Measurements from ENCODE around the gene TRMT61A. TPM values are rescaled to one million over a fixed set of nuclear protein-coding genes. Genes with fewer than 3 reads are reported as not detected.

The TRMT61A gene
- total RNA-seq, 1 experiment from 2014 or later = 22.5 TPM

DNA sequence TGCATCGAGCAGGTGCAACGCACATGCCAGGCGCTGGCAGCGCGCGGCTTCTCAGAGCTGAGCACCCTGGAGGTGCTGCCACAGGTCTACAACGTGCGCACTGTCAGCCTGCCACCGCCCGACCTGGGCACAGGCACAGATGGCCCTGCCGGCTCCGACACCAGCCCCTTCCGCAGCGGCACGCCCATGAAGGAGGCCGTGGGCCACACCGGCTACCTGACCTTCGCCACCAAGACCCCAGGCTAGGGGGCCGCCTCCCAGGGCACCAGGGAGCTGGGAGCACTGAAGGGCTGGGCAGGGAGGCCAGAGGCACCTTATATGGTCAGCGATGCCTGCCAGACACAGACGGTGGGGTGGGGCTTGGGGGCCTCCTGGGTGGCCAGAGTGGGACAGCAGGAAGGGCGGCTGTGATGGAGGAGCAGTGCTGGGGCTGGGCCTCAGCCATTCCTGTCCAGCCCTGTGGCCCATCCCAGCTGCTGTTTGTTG, 5.6 kb downstream of the TRMT61A start:
- TF ChIP-seq, protein P1, sequence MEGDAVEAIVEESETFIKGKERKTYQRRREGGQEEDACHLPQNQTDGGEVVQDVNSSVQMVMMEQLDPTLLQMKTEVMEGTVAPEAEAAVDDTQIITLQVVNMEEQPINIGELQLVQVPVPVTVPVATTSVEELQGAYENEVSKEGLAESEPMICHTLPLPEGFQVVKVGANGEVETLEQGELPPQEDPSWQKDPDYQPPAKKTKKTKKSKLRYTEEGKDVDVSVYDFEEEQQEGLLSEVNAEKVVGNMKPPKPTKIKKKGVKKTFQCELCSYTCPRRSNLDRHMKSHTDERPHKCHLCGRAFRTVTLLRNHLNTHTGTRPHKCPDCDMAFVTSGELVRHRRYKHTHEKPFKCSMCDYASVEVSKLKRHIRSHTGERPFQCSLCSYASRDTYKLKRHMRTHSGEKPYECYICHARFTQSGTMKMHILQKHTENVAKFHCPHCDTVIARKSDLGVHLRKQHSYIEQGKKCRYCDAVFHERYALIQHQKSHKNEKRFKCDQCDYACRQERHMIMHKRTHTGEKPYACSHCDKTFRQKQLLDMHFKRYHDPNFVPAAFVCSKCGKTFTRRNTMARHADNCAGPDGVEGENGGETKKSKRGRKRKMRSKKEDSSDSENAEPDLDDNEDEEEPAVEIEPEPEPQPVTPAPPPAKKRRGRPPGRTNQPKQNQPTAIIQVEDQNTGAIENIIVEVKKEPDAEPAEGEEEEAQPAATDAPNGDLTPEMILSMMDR (conservative IDR thresholded peaks at IDR 0.05) = no peak
- no peak for TF ChIP-seq EZH2 (IDR thresholded peaks at IDR 0.05; ENCODE audit: low read depth)
- intact Hi-C loops (cut with micrococcal nuclease; ENCODE audit: unreplicated experiment) = no loop called here
- Histone ChIP-seq H2AFZ (no peak overlapping the region), H3K4me3 (no peak overlapping the region), H3K27me3 (ENCODE audit: insufficient read depth, low read depth) (no peaks in the 10 kb centered on the region), H3K27ac (no peak overlapping the region), H3F3A (ENCODE audit: insufficient read depth, low read depth) (peaks cover 37% of the 10 kb centered on the region), H3K4me2 (no peak overlapping the region), H3K79me2 (ENCODE audit: low read depth) (peaks cover 26% of the 10 kb centered on the region), H3K4me1 (replicated peaks; ENCODE audit: insufficient read depth) (peaks cover 30% of the 10 kb centered on the region), H3K36me3 (ENCODE audit: low read depth) (peaks cover 18% of the 10 kb centered on the region; the same call in 1 of the 2 replicates), H3K9me2 (ENCODE audit: insufficient read depth) (no peaks in the 10 kb centered on the region), H3K9me3 (ENCODE audit: insufficient read depth, low read depth) (no peaks in the 10 kb centered on the region), H4K20me1 (ENCODE audit: insufficient read depth) (peaks cover 67% of the 10 kb centered on the region)
- BruUV-seq (replicated peaks) = no TSS peak
- DNase-seq = no peak
- CTCF ChIA-PET = no interaction called here
- POLR2A ChIA-PET (ENCODE audit: unreplicated experiment) = interaction anchor here (0.6 kb wide), 1 partner anchor 743 kb away, joined by 3 read pairs; no protein-coding TSS in a partner anchor

DNA sequence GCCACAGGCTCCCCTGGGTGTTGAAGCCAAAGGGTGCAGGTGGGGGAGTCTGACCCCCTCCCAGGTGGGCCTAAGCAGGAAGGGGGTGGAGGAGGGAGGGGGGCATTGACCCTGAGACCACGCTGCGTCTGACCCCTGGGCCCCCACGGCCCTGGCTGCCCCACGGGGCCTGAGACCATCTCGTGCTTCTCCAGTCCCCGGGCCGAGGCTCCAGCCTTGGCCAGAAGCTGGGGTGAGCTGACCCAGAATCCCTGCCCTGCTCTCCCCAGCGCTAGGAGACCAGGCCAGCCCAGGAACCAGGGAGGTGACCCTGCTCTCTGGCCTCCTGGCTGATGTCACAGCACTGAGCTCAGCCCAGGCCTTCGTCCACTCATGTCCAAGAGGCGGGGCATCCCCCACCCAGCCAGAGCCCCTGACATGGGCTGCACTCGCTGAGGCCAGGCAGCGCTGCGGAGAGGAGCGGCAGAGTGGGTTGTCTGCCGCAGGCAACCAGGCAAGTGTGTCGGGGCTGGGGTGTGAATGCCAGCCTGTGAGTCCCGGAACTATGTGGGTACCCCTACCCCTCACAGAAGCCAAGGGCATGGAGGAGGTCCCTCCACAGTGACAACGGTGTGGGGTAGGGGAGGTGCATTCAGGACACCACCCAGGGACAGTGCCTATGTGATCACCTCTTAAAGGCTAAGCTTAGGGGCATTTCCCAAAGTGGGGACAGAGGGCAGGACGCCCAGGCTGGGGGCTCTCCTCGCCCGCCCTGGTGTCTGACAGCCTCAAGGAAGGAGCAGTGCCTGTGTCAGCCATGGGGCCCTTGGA, 6.3 kb downstream of the TRMT61A start:
- Histone ChIP-seq H3K4me3 (no peak overlapping the region), H3K4me2 (no peak overlapping the region), H3K27ac (no peak overlapping the region), H4K20me1 (ENCODE audit: insufficient read depth) (peaks cover 63% of the 10 kb centered on the region), H3K9me2 (ENCODE audit: insufficient read depth) (no peaks in the 10 kb centered on the region), H2AFZ (no peak overlapping the region), H3K9me3 (ENCODE audit: insufficient read depth, low read depth) (no peaks in the 10 kb centered on the region), H3K27me3 (ENCODE audit: insufficient read depth, low read depth) (no peaks in the 10 kb centered on the region), H3F3A (ENCODE audit: insufficient read depth, low read depth) (peaks cover 37% of the 10 kb centered on the region), H3K4me1 (replicated peaks; ENCODE audit: insufficient read depth) (peaks cover 30% of the 10 kb centered on the region), H3K36me3 (ENCODE audit: low read depth) (peaks cover 15% of the 10 kb centered on the region; the same call in 1 of the 2 replicates), H3K79me2 (ENCODE audit: low read depth) (peaks cover 20% of the 10 kb centered on the region)
- CTCF ChIA-PET = no interaction called here
- POLR2A ChIA-PET (ENCODE audit: unreplicated experiment) = no interaction called here
- TF ChIP-seq, protein P1 (conservative IDR thresholded peaks at IDR 0.05) = no peak
- no peak for TF ChIP-seq EZH2 (IDR thresholded peaks at IDR 0.05; ENCODE audit: low read depth)
- no TSS peak for BruUV-seq (replicated peaks)
- intact Hi-C loops (cut with micrococcal nuclease; ENCODE audit: unreplicated experiment) = no loop called here
- DNase-seq = no peak

DNA sequence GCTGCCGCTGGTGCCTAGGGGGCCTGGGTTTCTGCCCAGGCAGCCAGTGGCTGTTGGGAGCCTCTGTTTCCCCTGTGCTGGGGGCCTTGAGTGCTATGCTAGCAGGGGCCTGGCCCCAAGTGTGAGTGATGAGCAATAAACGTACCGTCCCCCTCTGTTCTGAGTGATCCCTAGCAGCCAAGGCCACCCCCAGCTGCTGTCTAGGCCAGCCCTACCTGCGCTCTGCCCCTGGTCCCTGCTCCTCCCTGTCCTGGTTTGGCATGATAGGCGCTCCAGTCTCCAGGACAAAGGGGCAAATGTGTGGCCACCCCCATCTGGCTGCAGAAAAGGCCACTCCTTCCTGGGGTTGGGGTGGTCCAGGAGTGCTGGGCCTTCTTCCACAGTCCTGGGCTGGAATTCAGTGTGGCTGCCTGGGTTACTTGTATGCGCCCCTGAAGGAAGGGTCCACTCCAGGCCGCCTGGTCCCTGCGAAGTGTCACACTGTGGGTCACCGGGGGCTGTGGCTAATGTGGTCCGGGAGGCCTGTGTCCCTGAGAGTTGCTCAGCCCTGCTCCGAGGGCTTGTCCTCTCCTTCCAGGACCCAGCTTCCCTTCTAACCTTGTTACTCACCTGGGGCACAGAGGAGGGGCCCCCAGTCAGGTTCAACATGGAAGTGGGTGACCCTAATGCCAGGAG, 7.0 kb downstream of the TRMT61A start:
- ChIA-PET CTCF (interaction anchor here (0.6 kb wide), 1 partner anchor 64 kb away, joined by 3 read pairs; no protein-coding TSS in a partner anchor), POLR2A (ENCODE audit: unreplicated experiment) (no interaction called here)
- H3K36me3 ChIP-seq (ENCODE audit: low read depth) = peaks cover 7% of the 10 kb centered on the region; the same call in 1 of the 2 replicates
- no peak overlapping the region for H3K27ac ChIP-seq
- H3F3A ChIP-seq (ENCODE audit: insufficient read depth, low read depth) = peaks cover 42% of the 10 kb centered on the region
- no peak for DNase-seq
- peaks cover 55% of the 10 kb centered on the region for H4K20me1 ChIP-seq (ENCODE audit: insufficient read depth)
- H3K4me3 ChIP-seq = no peak overlapping the region
- H3K79me2 ChIP-seq (ENCODE audit: low read depth) = peaks cover 12% of the 10 kb centered on the region
- no peaks in the 10 kb centered on the region for H3K9me2 ChIP-seq (ENCODE audit: insufficient read depth)
- H3K27me3 ChIP-seq (ENCODE audit: insufficient read depth, low read depth) = no peaks in the 10 kb centered on the region
- TF ChIP-seq, protein P1 (conservative IDR thresholded peaks at IDR 0.05) = no peak
- no peak for TF ChIP-seq EZH2 (IDR thresholded peaks at IDR 0.05; ENCODE audit: low read depth)
- no peak overlapping the region for H2AFZ ChIP-seq
- no TSS peak for BruUV-seq (replicated peaks)
- peaks cover 30% of the 10 kb centered on the region for H3K4me1 ChIP-seq (replicated peaks; ENCODE audit: insufficient read depth)
- H3K9me3 ChIP-seq (ENCODE audit: insufficient read depth, low read depth) = no peaks in the 10 kb centered on the region
- intact Hi-C loops (cut with micrococcal nuclease; ENCODE audit: unreplicated experiment) = no loop called here
- no peak overlapping the region for H3K4me2 ChIP-seq
